T-helper 1 cell treated with Interleukin-12 subunit alpha and Interleukin-12 subunit beta and Interleukin-4 antibody, amounts not matched to agents 30 ng/mL and 1 ng/mL, for 36 hours (primary cell): ENCODE results near the gene ATG2B. TPM values are rescaled to one million over a fixed set of nuclear protein-coding genes. Genes with fewer than 3 reads are reported as not detected.

Source experiments
- intact Hi-C: fragments of 100-400 bp; cut with micrococcal nuclease; formaldehyde crosslinking; loops from one replicate; pipeline ENCODE4 v1.15.1; 2024
- total RNA-seq: library from RNA; stranded (reverse); gene quantifications from 2 replicates; pipeline ENCODE4 v1.2.3, GENCODE V29; 2022

ATG2B gene
- total RNA-seq, 1 donor from 2014 or later: 21.3 TPM

DNA sequence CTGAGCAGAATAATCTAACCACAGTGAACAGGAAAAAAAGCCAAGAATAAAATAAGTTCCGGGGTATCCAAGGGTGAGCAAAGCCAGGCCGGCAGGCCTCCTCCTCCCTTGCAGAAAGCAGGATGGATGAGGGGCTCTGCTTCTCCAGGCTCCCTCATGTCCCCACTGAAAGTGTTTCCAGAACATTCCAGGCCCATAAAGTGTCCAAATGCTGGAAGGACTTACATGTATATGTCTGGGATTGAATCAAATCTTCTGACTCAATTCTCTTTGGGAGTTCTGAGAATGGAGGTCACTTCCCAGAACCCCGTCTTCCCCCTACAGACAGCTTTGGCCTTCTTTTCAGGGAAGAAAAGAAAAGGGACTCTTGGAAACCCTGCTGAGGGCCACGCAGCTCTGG lies 132.1 kb downstream of the ATG2B start:
- intact Hi-C loops: no loop called here

DNA sequence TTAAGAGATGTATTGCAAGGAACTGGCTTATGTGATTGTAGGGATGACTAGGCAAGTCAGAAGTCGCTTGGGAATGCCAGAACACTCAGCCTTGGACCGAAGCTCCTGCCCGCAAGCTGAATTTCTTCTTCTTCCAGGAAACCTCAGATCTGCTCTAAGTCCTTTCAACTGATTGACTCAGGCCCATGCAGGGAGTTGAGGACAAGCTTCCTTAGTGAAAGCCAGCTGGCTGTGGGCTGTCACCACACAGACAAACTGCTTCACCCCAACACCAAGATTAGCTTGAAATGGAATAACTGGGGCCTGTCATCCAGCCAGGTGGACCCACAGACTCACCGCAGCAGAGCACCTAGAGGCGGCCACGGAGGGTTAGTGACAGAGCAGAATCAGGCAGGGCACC lies 133.8 kb downstream of the ATG2B start:
- intact Hi-C loops: no loop called here

Other genes starting within 250 kb of the ATG2B start
- not detected in 2 replicates for gene BDKRB2, start 158.5 kb downstream of the ATG2B start, total RNA-seq
- gene BDKRB1, start 107.1 kb downstream of the ATG2B start, total RNA-seq: not detected in 2 replicates
- gene GSKIP, start 185 bp upstream of the ATG2B start, total RNA-seq: 18.3 and 19.6 TPM in 2 replicates
- not detected in 2 replicates for gene AK7, start 28.8 kb upstream of the ATG2B start, total RNA-seq
- 175 and 194 TPM in 2 replicates for gene PAPOLA, start 139.0 kb upstream of the ATG2B start, total RNA-seq